GM21529 (cell line): ENCODE results near the gene IFNAR2.

ENCODE experiments used
- ATAC-seq: cut with Tn5 transposase; IDR thresholded peaks from one replicate; pipeline ENCODE4 v1.9.1; 2021; ENCODE audit not compliant: unreplicated experiment

Gene IFNAR2

GRCh38 chr21:33266050-33266788 is 36.5 kb downstream of the IFNAR2 start, which contains the start of gene IL10RB:
Gene IL10RB (plus strand): TSS chr21:33266367. CDS start chr21:33266466, 99 bp downstream.
- ATAC-seq = peak; percentile 42

DNA sequence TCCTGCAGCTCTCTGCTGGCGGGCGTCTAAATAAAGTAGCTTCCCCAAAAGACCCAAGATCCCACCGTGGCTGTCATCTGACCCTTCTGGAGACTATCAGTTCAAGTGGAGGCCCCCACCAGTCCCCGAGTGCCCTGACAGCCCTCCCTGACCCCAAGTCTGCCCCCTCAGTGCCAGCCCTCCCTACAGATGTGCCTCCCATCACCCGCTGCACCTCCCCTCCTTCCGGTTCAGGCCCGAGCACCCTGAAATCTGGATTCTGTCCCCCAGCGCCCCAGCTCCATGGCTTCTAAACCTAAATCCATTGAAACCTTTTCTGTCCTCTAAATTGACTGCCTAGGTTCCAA is 37.0 kb downstream of the IFNAR2 start:
- ATAC-seq = no peak

- ATAC-seq = no peak
Observed at GRCh38 chr21:33267250-33267649, 37.5 kb downstream of the IFNAR2 start.

GRCh38 chr21:33268393-33268736 is 38.6 kb downstream of the IFNAR2 start:
- ATAC-seq = peak; percentile 6

- peak; percentile 67 for ATAC-seq
Observed at GRCh38 chr21:33268737-33269441, 39.2 kb downstream of the IFNAR2 start.

DNA sequence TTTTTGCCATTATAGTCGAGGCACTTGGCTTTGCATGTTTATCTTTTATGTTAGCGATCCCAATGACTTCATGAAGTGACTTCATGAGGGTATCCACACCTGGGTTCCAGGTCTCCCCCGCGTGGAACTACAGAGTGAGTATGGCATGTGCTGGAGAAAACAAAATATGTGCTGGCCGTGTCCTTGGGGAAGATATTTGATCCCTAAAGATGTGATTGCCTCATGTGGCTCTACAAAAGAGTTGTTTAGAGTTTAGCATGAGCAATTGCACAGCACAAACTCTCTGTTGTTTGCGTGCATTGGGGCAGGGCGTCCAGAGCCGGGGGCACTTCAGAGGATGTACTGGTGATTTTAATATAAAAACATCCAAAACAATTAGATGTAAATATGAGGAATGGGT is 41.2 kb downstream of the IFNAR2 start:
- ATAC-seq = no peak

- no peak for ATAC-seq
Observed at GRCh38 chr21:33273044-33273443, 43.3 kb downstream of the IFNAR2 start.

DNA sequence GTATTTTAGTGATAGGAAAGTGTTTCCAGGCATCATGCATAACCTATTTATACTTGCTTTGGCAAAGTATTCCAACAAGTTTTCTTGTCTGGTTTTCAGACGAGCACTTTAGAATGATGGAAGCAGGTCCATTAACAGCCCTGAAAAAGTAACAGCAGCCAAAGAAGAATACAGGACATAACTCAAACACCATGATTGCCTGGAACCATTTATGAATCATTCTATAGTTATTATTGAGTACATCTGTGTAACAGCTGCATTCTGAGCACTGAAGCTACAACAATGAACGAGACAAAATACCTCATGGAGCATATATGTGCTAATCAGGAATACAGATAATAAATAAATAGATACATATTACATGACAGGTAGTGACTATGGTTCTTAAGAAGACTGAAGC is 49.0 kb downstream of the IFNAR2 start:
- no peak for ATAC-seq

GRCh38 chr21:33279330-33279820 is 49.6 kb downstream of the IFNAR2 start:
- no peak for ATAC-seq
